ENCODE data around the gene MYO9A. TPM values are rescaled to one million over a fixed set of nuclear protein-coding genes. Genes with fewer than 3 reads are reported as not detected.

The MYO9A gene
- total and polyA plus RNA-seq, 2 donors (not counting 1 experiment from before 2014, with no cell fraction given) = 6.2 to 66.1 TPM

DNA sequence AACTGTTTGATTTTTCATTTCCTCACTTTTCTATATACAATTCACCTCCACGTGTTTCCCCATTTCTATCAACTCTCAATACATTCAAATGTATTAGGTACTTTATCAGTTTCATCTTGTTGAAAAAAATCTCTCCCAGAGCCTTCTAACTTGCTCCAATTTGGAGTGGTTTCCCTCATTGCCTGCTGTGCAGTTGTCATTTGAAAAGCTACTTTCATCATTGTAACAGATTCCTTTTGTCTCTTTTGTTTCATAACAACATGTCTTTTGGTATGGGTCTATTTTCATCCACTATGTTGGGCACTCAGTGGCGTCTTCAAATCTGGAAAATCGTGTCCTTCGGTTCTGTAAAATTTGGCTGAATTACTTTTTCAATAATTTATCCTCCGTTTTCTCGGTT, 232.6 kb downstream of the MYO9A start:
- intact Hi-C loops (cut with micrococcal nuclease) = no loop called here
- H3K4me3 Mint-ChIP-seq = no peak overlapping the region
- POLR2A ChIA-PET = no interaction called here
- Histone ChIP-seq H3K4me3 (ENCODE audit: control extremely low read depth in 1 of 5, extremely low read depth in 1 of 5, insufficient read depth in 1 of 5, low read depth in 2 of 5, low read length in 4 of 5) (no peak overlapping the region), H3K9me3 (ENCODE audit: control extremely low read depth in 1 of 3, control insufficient read depth in 2 of 3, insufficient read depth in 1 of 3, low read length in 2 of 3) (no peaks in the 10 kb centered on the region), H3K79me2 (ENCODE audit: control insufficient read depth, insufficient read depth, low read length) (no peaks in the 10 kb centered on the region), H3K4me1 (ENCODE audit: control insufficient read depth in 2 of 2, insufficient read depth in 2 of 2, low read length in 2 of 2) (no peaks in the 10 kb centered on the region), H3K27me3 (replicated peaks in 1 of 4; ENCODE audit: control extremely low read depth in 1 of 4, control insufficient read depth in 3 of 4, insufficient read depth in 4 of 4, low read length in 3 of 4) (no peaks in the 10 kb centered on the region), H3K36me3 (replicated peaks in 1 of 2; ENCODE audit: control extremely low read depth in 1 of 2, control insufficient read depth in 1 of 2, extremely low read depth in 1 of 2, insufficient read depth in 2 of 2, low read length in 1 of 2) (peaks cover 9 to 13% of the 10 kb centered on the region in 2 experiments), H2AFZ (ENCODE audit: insufficient read depth, low read depth, low read length, poor library complexity, severe bottlenecking) (no peak overlapping the region), H3K4me2 (replicated peaks; ENCODE audit: low read depth, low read length, poor library complexity, severe bottlenecking) (no peak overlapping the region), H4K20me1 (ENCODE audit: control insufficient read depth, insufficient read depth, low read length, poor library complexity, severe bottlenecking) (no peaks in the 10 kb centered on the region), H3K27ac (ENCODE audit: low read length in 2 of 2) (no peak overlapping the region), H3K9ac (ENCODE audit: low read length) (no peak overlapping the region)
- WGBS (ENCODE audit: insufficient coverage) = 100% methylated on average over 5 of the region's 6 CpGs
- no peak for ATAC-seq (ENCODE audit: low read depth)
- H3K27me3 Mint-ChIP-seq = no peaks in the 10 kb centered on the region
- H3K9me3 Mint-ChIP-seq (ENCODE audit: insufficient read depth) = no peaks in the 10 kb centered on the region
- no peak overlapping the region for H3K27ac Mint-ChIP-seq
- CTCF ChIA-PET = no interaction called here
- peaks cover 5% of the 10 kb centered on the region for H3K4me1 Mint-ChIP-seq
- no peak for DNase-seq
- TF ChIP-seq, protein P1, sequence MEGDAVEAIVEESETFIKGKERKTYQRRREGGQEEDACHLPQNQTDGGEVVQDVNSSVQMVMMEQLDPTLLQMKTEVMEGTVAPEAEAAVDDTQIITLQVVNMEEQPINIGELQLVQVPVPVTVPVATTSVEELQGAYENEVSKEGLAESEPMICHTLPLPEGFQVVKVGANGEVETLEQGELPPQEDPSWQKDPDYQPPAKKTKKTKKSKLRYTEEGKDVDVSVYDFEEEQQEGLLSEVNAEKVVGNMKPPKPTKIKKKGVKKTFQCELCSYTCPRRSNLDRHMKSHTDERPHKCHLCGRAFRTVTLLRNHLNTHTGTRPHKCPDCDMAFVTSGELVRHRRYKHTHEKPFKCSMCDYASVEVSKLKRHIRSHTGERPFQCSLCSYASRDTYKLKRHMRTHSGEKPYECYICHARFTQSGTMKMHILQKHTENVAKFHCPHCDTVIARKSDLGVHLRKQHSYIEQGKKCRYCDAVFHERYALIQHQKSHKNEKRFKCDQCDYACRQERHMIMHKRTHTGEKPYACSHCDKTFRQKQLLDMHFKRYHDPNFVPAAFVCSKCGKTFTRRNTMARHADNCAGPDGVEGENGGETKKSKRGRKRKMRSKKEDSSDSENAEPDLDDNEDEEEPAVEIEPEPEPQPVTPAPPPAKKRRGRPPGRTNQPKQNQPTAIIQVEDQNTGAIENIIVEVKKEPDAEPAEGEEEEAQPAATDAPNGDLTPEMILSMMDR (IDR thresholded peaks at IDR 0.05) = no peak
- TF ChIP-seq EZH2 (IDR thresholded peaks at IDR 0.05; ENCODE audit: borderline replicate concordance, insufficient read depth, low read depth, low read length, poor library complexity, severe bottlenecking) = no peak

DNA sequence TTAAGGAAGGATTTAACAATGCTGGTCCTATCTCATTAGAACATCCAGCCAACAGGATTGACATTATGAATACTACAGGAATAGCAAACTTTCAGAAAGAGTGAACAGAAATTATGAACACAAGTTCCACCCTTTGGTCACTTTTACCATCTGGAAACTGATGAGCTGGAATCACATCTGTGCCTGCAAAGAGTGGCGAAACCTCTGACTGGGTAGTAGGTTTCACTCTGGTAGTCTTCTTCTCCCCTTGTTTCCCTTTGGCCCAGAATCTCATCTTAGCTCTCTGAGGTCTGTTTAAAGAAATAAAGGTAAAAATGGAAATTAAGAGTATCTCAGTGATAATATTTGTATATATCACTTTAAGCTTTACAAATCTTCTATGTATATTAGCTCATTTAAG, 234.5 kb downstream of the MYO9A start:
- Histone ChIP-seq H3K27me3 (replicated peaks in 1 of 4; ENCODE audit: control extremely low read depth in 1 of 4, control insufficient read depth in 3 of 4, insufficient read depth in 4 of 4, low read length in 3 of 4) (no peaks in the 10 kb centered on the region), H3K27ac (ENCODE audit: low read length in 2 of 2) (no peak overlapping the region), H3K79me2 (ENCODE audit: control insufficient read depth, insufficient read depth, low read length) (no peaks in the 10 kb centered on the region), H3K4me3 (ENCODE audit: control extremely low read depth in 1 of 5, extremely low read depth in 1 of 5, insufficient read depth in 1 of 5, low read depth in 2 of 5, low read length in 4 of 5) (no peak overlapping the region), H3K36me3 (replicated peaks in 1 of 2; ENCODE audit: control extremely low read depth in 1 of 2, control insufficient read depth in 1 of 2, extremely low read depth in 1 of 2, insufficient read depth in 2 of 2, low read length in 1 of 2) (peaks cover 8 to 24% of the 10 kb centered on the region in 2 experiments), H3K9me3 (ENCODE audit: control extremely low read depth in 1 of 3, control insufficient read depth in 2 of 3, insufficient read depth in 1 of 3, low read length in 2 of 3) (no peaks in the 10 kb centered on the region), H3K9ac (ENCODE audit: low read length) (no peak overlapping the region), H2AFZ (ENCODE audit: insufficient read depth, low read depth, low read length, poor library complexity, severe bottlenecking) (no peak overlapping the region), H3K4me1 (ENCODE audit: control insufficient read depth in 2 of 2, insufficient read depth in 2 of 2, low read length in 2 of 2) (no peaks in the 10 kb centered on the region), H3K4me2 (replicated peaks; ENCODE audit: low read depth, low read length, poor library complexity, severe bottlenecking) (no peak overlapping the region), H4K20me1 (ENCODE audit: control insufficient read depth, insufficient read depth, low read length, poor library complexity, severe bottlenecking) (no peaks in the 10 kb centered on the region)
- DNase-seq (no peak), ATAC-seq (ENCODE audit: low read depth) (no peak)
- Mint-ChIP-seq H3K4me3 (no peak overlapping the region), H3K27me3 (no peaks in the 10 kb centered on the region), H3K4me1 (no peaks in the 10 kb centered on the region), H3K9me3 (ENCODE audit: insufficient read depth) (no peaks in the 10 kb centered on the region), H3K27ac (no peak overlapping the region)
- POLR2A ChIA-PET = no interaction called here
- intact Hi-C loops (cut with micrococcal nuclease) = no loop called here
- TF ChIP-seq EZH2 (IDR thresholded peaks at IDR 0.05; ENCODE audit: borderline replicate concordance, insufficient read depth, low read depth, low read length, poor library complexity, severe bottlenecking) = no peak
- TF ChIP-seq, protein P1 (IDR thresholded peaks at IDR 0.05) = no peak
- no CpG with 5 or more reads among the region's 1 CpG for WGBS (ENCODE audit: insufficient coverage)
- CTCF ChIA-PET = no interaction called here

Data from B cell (primary cell).